ENCODE data around the gene SEC14L2.
"Not testable (repeated sequence)": the region's sequence is repeated elsewhere in the genome, so short reads cannot be mapped to it uniquely, and the experiment has no call there.

DNA sequence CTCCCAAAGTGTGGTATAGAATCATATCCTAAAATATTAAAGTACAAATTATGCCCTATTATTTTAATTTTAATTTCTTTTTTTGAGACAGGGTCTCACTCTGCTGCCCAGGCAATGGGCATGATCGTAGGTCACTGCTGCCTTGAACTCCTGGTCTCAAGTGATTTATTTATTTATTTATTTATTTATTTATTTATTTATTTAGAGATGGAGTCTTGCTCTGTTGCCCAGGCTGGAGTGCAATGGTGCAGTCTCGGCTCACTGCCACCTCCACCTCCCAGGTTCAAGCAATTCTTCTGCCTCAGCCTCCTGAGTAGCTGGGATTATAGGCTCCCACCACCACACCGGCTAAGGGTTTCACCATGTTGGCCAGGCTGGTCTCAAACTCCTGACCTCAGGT is 4.2 kb downstream of the SEC14L2 start:
- TF ChIP-seq, protein P1, sequence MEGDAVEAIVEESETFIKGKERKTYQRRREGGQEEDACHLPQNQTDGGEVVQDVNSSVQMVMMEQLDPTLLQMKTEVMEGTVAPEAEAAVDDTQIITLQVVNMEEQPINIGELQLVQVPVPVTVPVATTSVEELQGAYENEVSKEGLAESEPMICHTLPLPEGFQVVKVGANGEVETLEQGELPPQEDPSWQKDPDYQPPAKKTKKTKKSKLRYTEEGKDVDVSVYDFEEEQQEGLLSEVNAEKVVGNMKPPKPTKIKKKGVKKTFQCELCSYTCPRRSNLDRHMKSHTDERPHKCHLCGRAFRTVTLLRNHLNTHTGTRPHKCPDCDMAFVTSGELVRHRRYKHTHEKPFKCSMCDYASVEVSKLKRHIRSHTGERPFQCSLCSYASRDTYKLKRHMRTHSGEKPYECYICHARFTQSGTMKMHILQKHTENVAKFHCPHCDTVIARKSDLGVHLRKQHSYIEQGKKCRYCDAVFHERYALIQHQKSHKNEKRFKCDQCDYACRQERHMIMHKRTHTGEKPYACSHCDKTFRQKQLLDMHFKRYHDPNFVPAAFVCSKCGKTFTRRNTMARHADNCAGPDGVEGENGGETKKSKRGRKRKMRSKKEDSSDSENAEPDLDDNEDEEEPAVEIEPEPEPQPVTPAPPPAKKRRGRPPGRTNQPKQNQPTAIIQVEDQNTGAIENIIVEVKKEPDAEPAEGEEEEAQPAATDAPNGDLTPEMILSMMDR (conservative IDR thresholded peaks at IDR 0.05; ENCODE audit: low read depth in 2 of 2), result not testable (repeated sequence)
- TF ChIP-seq EZH2phosphoT487 (IDR thresholded peaks at IDR 0.05; ENCODE audit: unreplicated experiment), result not testable (repeated sequence)
